HG02852 (cell line): ENCODE data around the gene LAMA5.

Experiments
- ATAC-seq: cut with Tn5 transposase; IDR thresholded peaks from one replicate; pipeline ENCODE4 v1.9.1; 2021; ENCODE audit warnings: mild to moderate bottlenecking, moderate library complexity; ENCODE audit not compliant: unreplicated experiment

The LAMA5 gene

DNA sequence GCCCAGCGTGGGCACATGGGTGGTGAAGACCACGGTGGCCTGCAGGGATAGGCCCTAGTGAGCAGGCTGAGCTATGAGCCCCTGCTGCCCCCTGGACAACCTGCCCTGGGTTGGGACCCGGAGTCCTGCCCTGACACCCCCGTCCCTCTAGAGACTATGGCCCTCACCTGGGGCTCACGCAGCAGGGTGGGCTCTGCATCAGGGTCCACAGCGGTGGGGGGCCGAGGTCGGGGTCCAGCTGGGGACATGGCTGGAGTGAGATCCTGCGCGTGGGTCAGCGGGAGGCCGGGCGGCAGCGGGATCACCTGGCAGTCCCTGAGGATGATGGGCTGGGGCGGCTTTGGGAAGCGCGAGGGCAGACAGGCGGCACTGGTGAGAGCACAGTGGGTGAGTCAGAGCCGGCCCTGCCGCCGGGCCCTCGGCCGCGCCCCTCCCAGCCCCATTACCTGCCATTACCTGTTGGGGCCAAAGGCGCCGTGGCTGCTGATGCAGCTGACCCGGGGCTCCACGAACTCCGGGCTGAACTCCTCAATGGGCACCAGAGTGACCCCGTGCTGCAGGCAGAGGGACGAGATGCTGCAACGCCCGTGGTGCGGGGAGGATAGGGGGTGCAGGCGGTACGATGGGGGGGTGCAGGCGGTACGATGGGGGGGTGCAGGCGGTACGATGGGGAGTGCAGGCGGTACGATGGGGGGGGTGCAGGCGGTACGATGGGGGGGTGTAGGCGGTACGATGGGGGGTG lies 36.4 kb downstream of the LAMA5 start:
- no peak for ATAC-seq

- no peak for ATAC-seq
These were observed 37.4 kb downstream of the LAMA5 start for GRCh38 chr20:62329389-62330377.

DNA sequence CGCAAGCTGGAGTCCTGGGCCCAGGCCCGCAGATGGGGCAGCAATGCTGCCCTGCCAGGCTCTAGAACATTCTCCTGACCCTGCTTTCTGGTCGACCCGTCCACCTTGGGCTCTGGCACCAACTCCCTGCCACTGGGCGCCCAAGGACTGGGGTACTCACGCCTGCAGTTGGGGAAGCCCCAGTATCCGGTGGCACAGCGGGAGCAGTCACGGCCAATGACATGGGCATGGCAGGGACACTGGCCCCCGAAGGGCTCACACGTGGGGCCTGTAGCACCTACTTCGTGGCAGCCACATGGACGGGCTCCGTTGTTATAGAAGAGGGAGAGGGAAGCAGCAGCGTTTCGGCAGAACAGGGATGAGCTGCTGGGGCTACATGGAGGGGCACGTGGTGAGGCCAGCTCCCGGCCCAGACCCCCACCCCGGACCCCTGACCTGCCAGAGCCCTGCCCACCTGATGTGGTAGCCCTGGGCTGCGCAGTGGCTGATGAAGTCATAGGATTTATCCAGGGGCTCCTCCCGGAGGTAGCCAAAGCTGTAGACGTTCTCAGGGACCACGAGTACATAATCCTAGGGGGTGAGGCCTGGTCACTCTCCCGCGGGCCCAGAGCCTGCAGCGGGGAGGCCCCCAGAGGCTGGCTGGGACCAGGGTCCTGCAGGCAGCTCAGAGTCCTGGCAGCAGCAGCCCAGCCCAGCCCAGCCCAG lies 38.3 kb downstream of the LAMA5 start:
- ATAC-seq = no peak

DNA sequence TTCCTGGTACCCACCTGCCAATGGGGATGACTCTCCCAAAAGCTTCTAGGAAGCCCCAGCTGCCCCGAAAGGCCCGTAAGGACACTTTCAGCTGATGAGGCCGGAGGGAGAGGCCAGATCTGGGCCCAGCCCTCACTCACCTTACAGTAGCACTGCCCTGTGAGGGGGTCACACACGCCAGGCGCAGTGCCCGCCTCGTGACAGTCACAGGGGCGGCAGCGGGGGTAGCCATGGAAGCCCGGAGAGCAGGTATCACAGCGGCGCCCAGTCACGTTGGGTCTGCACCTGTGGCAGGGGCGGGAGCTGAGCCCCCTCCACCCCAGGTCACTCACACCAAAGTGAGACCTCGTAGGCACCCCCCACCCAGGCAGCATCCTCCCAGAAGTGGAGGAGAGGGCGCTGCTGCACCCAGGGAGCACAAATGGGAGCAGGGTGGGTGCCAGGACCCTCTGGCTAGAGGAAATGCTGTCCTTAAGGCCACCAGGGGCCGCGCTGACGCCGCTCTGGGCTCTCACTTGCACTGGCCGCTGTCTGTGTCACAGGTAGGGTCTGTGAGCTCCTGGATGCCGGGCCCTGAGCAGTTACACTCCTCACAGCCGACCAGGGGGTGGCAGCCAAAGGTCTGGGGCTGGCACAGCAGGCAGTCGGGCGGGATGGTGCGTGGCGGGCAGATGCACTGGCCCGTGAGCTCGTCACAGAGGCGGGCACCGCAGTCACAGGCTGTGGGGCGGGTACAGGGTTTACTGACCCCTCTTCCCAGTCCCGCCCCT lies 39.2 kb downstream of the LAMA5 start:
- ATAC-seq = no peak

DNA sequence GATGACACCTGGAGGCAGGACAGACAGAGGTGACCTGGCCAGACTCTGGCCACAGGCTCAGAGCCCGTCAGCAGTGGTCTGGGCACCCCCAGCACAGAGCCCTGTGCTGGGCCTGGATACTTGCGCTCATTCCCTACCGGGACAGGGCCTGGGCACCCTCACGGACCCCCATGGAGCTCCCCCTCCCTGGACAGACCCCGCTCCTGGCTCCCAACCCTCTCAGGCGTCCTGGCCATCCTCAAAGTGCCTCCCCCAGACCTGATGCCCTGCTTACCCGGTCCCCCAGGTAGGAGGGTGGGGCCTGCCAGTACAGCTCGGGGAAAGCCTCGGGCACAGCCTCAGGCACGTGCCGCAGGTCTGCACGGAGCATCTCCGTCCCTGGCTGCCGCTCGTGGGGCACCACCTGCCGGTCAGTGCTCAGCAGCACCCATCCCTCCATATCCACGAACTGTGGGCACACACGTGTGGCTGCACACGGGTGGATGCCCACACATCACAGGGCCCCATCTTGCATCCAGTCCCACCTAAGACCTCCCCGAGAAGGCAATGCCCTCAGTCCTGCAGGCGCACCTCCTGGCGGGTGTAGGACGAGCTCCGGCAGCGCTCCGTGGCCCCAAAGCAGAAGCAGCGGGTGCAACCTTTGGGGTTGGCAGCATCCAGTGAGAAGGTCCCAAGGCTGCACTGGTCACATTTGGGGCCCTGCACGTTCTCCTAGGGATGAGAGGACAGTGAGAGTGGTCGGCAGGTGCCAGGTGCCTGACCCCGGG lies 40.0 kb downstream of the LAMA5 start:
- ATAC-seq = no peak

GRCh38 chr20:62326559-62326958 lies 40.6 kb downstream of the LAMA5 start:
- no peak for ATAC-seq

DNA sequence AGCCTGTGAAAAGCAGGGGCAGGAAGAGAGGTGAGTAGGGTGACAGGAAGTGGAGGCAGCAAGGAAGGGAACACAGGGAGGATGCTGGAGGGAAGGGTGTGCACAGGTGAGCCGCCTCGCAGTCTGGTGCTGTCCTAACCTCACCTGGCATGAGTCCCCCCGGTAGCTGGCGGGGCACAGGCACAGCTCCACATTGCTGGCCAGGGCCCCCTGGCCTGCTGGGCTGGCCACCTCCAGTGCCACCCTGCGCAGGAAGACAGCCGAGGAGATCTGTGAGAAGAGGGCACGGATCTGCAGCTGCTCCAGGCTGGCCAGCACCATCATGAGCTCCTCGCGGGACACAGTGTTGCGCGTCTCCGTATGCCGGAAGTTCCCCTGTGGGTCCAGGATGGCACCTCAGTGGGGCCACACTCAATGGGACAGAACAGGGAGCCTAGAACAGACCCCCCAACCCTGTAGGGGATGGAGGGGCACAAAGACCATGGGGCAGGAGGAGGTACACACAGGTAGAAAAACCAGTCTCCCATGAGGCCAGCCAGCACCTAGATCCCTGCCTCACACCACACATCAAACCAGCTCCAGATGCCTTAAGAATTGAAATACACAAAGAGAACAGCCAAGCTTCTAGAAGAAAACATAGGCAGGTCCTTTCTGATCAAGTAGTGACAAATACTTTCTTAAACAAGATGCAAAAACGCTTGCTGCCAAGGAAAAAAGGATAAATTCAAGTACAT lies 41.8 kb downstream of the LAMA5 start:
- no peak for ATAC-seq

DNA sequence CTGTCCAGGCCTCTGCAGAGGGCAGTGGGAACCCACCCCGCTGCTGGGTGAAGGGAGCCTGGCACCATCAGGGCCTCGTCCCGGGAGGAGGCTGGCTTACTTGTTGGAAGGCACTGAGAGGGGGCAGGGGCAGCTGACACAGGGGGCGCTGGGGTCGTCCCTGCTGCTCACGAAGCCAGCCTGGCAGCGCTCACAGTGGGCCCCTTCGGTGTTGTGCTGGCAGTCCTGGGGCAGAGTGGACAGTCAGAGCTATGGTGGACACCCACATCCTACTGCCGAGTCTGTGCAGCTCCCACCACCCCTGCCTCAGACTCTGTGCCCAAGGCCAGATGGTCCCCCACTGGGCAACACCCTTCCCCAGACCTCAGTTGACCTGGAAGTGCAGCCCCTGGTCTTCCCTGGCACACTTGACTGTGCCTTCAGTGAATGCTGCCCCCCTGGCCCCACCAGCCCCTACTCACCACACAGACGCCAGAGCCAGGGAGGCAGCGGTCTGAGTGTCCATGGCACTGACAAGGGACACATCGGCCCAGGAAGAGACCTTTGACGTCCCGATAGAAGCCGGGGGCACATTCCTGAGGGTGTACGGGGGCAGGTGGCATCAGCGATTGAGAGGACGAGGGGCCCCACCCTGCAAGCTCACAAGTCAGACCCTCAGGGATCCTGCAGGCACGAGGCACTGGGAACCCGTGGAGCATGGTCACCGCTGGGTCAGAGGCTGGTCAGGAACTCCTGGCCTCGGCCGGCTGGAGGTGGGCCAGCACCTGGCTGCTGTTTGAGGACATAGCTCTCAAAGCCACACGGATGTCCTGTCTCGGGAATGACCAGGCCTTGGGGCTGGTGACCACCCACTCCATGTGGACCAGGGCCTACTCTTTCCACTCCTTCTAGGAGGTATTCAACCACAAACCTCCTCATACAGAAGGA lies 42.9 kb downstream of the LAMA5 start:
- no peak for ATAC-seq

GRCh38 chr20:62323146-62323979 lies 43.7 kb downstream of the LAMA5 start:
- ATAC-seq = no peak

DNA sequence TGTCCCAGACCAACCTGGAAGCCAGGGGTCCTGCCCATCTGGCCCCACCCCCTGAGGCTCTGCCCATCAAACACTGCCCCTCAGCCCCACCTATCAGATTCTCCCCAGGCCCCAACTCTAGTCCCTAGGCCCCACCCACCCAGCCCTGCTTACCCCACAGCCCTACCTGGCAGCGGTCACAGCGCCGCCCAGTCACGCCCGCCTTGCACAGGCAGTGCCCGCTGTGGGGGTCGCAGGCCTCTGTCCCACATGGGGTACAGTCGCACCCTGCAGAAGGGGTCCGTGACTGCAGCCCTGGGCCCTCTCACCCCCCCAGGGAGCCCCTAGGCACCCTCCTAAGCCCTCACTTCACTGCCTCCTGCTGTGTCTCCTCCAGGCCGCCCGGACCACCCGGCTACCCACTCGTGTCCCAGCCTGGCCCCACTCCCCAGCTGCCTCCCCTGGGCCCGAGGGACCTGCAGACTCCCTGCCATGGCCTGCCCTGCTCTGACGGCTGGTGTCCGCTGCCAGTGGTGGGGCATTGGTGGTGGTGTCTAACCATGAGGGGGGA lies 44.5 kb downstream of the LAMA5 start:
- no peak for ATAC-seq

DNA sequence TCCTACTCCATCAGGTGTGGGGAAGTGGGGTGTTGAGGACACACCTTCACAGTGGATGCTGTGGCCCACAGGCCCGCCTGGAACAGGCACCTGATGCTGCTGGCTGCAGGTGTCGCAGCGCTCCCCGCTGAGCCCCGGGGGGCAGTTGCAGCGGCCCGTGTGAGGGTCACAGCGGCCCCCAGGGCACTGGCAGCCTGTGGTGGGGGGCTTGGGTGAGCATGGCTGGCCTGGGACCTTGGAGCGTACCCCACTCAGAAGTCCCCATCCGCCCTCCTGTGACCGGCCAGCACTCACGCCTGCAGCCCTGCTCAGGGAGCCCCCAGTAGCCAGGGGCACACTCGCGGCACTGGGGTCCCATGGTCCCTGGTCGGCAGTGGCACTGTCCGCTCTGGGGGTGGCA lies 45.1 kb downstream of the LAMA5 start:
- no peak for ATAC-seq

GRCh38 chr20:62321521-62321948 lies 45.6 kb downstream of the LAMA5 start:
- no peak for ATAC-seq

DNA sequence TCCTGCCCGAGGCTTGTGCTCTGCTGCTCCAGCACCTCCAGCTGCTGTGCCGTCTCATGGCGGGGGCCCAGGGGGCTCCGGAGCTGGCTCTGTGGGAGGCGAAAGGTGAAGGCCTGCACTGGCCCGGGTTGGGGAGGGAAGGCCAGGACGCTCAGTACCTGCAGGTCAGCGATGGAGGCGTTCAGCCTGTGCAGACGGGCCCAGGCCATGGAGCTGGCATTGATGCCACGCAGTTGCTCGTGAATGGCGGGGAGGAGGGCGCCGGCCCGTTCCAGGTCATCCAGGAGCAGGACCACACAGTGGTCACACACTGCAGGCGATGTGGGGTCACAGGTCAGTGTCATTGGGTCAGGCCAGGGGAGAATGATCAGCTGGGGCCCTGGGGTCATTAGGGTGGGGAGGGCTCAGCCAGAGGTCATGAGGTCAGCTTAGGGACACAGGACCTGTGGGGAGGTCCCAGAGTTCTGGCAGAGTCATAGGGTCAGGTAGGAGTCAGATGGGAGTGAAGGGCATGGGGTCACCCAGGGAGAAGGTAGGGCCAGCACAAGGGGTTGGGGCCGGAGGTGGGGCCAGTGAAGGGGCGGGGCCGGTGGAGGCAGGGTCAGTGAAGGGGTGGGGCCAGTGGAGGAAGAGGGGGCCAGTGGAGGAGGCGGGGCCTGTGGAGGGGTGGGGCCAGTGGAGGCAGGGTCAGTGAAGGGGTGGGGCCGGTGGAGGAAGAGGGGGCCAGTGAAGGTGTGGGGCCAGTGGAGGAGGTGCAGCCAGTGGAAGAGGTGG lies 46.3 kb downstream of the LAMA5 start:
- no peak for ATAC-seq

DNA sequence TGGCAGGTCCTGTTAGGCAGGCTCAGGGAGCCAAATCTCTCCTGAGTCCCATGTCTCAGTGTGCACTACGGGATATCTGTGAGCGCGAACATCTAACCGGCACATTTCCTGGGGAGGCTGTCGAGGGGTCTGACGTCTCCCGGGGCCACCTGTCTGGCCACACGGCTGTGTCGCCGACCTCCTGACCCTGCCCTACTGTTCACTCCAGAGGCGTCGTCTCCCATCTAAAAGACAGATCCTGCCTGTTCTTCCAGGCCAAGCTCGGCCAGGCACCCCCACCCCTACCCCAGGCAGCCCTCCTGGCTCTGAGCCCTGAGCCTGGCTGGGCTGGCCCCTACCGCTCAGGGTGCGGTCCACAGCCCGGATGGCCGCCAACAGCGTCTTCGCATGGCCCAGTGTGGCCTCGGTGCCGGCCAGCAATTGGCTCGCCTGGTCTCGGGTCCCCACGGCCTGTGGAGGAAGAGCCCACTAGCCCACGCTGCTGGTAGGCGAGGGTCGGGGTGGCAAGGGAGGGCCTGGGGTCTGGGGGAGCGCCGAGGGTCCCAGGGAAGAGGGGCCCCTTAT lies 47.7 kb downstream of the LAMA5 start:
- no peak for ATAC-seq

DNA sequence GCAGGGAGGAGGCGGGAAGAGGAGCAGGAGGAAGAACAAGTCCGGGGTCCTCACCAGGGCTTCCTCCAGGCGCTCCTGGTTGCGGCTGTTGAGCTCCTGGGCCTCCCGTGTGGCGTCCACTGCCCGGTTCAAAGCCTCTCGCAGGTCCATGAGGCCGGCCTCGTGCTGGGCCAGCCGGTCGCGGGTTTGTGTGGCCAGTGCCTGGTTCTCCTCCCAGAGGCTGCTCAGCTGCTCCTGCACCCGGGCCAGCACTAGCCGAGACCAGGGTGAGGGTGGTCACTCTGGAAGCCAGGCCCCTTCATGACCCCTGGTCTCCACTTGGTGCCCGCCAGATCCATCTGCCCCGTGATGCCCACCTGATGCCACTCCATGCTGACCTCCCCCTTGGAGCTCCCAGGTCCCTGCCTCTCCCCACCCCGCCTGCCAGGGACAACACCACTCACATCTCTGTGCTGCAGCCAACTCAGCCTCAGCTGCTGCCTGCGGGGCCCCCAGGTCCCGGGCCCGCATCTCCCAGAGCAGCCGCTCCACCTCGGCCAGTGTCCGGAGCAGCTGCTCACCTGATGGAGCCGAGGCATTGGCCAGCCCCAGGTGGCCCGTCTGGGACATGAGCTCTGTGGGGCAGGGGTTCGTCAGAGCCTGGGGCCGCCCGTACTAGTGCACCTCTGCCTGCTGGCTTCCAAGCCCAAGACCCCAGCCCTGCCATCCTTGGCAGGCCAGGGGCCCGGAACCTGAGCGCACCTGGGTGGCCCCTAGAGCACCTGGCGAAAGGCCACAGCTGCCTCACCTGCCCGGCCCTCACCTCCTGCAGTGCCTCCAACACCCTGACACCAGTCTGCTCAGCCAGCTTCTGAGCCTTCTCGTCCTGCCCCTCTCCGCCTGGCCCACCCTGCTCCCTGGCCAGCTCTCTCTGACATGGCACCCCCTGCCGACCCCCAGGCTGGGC lies 48.4 kb downstream of the LAMA5 start:
- no peak for ATAC-seq
